Embryonic facial prominence (tissue), 1 donor: ENCODE measurements around the gene SLC22A31.
"Not testable (repeated sequence)": the region's sequence is repeated elsewhere in the genome, so short reads cannot be mapped to it uniquely, and the experiment has no call there.

Experiments used
- DNase-seq: peaks from one replicate; pipeline ENCODE4 v3.0.0-alpha.2; 2016; ENCODE audit errors: extremely low spot score

Gene SLC22A31

DNA sequence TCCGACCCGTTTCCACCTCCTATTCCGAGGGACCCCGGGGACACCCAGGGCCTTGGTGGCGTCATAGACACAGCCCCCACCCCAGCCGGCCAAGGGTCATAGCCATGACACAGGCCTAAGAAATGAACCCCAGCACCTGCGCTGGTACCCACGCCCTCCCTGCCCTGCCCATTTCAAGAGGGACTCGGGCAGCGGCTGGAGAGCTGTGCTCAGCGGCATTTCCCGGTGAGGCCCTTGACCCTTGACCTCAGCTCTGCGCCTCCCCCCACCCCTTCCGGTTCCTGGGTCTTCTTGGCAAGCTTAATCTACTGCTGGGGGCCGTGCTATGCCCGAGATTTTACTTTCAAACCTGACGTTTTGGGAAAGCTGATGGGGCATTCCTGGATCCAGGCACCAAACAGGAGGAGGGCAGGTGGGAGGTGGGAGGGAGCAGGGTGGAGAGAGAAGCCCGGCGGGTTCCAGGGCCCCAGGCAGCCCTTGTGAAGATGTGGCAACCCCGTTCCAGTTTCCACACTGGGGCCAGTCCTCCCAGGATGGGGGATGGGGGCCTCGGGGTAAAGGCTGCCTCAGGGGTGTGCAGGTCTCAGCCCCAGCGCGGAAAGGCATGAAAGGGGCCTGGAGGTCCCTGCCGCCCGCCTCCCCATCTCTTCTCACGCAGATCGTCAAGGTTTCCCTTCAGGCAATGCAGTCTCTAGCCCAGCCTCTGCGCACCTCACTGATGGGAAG lies at the start of gene SLC22A31:
SLC22A31 (minus strand) TSS at position 414 of the 726 bp plus-strand sequence; CDS start at position 378, 36 bp downstream.
- DNase-seq: no peak

DNA sequence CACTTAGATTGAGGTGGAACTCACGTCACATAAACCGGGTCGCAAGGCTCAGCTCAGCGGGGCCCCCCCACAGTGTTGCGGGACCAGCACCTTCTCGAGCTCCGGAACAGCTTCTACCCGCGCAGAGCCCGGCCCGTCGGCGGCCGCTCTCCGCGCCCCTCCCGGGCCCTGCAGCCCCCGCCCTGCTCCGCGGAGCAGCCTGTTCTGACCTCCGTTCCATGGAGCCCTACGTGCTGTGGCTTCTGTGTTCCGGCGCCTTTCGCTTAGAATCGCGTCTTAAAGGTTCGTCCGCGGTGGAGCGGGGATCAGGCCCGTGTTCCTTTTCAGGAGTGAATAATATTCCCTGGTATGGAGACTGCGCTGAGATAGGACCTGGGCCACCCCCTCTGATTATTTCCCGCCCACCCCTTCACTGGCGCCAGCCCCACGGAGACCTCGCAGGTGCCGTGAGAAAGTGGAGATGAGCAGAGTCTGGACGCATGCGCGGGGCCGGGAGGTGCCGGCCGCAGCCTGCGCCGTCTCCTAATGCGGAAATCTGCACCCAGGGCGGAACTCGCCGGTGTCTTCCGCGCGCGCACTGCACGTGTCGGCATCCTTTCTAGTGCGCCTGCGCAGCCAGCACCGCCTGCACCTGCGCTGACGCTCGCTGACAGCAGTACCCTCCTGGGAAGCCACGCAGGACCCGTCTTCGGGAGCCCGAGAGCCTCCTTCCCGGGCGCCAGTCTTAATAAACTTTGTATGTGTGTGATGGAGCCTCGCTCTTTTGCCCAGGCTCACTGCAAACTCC lies 48.1 kb upstream of the SLC22A31 start:
- DNase-seq: no peak

DNA sequence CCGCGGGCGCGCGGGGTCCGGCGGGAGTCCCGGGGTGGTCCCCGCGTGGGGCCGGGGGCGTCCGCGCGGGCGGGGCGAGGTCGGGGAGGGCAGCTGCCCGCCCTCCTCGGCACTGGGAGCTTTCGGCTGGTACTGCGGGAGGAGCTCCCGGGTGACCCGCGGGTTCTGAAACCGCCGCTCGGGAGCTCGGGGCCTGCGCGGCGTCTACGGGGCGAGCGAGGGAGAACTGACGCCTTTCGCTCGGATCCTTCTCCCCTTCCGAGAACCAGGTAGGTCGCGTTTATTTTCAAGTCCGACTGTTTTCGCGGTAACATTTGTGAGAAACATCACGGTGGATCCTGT lies 47.4 kb upstream of the SLC22A31 start:
- not testable (repeated sequence) for DNase-seq

DNA sequence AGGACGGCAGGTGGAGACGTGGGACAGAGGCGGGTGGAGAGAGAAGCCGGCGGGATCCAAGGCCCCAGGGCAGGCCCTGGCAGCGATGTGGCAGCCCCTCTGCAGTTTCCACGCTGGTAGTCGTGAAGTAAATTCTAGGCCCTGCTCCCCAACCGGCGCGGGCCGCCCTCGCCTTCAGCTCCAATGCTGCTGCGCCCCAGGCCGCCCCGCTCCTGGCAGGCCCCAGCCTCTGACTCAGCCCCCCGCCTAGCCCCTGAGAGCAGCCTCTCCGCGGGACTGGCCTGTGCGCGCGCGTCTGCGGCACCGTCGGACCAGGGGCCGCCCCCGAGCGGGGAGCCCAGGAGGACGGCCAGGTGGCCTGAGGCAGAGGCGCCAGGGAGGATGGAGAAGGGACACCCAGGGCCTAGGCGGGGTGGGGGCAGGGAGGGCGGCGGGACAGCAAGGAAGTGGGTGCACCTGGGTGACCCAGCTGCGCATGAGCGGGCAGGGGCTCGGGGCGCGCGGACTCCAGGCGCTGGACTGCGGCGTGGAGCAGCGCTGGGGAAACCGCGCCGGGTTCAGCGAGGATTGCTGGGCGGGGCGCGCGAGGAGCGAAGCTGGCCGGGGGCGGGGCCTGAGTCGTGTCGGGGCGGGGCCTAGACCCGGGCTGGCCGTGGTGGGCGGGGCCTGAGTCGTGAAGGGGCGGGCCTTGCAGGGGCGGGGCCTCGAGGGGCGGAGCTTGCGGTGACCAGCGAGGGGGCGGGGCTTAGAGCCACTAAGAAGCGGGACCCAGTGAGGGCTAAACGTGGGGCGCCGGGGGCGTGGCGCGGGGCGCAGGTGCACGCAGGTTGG lies 46.8 kb upstream of the SLC22A31 start:
- DNase-seq: peak; percentile 52

DNA sequence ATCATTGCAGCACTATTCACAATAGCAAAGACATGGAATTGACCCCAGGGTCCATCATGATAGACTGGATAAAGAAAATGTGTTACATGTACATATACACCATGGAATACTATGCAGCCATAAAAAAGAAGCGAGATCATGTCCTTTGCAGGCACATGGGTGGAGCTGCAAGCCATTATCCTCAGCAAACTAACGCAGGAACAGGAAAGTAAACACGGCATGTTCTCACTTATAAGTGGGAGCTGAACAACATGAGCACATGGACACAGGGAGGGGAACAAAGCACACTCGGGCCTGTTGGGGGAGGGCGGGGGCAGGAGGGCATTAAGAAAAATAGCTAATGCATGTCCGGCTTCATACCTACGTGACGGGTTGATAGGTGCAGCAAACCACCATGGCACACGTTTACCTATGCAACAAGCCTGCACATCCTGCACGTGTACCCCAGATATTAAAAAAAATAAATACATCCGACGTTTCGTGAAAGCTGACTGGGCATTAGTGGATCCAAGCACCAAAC lies 46.1 kb upstream of the SLC22A31 start:
- DNase-seq: no peak

DNA sequence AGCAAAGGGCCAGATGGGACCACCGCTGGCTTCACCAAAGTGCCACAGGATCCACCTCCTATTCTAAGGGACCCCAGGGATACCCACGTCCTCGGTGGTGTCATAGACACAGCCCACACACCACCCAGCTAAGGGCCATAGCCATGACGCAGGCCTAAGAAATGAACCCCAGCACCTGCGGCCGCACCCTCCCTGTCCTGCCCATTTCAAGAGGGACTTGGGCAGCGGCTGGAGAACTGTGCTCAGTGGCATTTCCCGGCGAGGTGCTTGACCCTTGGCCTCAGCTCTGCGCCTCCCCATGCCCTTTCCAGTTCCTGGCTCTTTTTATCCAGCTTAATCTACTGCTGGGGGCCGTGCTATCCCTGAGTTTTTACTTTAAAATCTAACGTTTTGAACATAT lies 44.4 kb upstream of the SLC22A31 start:
- no peak for DNase-seq

DNA sequence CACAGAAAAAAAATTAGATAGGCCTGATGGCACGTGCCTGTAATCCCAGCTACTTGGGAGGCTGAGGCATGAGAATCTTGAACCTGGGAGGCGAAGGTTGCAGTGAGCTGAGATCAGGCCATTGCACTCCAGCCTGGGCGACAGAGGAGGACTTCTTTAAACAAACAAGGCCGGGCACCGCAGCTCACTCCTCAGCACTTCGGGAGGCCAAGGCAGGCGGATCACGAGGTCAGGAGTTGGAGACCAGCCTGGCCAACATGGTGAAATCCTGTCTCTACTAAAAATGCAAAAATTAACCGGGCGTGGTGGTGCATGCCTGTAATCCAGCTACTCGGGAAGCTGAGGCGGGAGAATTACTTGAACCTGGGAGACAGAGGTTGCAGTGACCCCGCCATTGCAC lies 43.9 kb upstream of the SLC22A31 start:
- not testable (repeated sequence) for DNase-seq

DNA sequence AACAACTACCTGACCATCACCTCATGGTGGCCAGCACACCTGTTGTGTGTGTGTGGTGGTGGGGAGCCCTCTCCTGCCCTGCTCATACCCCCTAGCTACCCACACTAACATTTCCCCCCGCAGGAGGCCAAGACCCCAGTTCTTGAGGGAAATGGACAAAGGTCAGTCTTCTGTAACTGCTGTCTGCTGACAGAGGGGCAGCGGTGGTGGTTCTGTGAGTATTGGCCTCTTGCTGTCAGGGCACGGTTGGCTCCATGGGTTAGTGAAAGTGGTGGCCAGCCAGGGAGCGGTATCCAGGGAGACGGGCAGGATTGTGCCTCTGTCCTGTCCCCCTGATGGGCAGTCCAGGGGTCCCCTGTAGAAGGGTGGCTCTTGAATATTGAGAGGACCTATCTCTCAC lies 43.3 kb upstream of the SLC22A31 start:
- DNase-seq: no peak

DNA sequence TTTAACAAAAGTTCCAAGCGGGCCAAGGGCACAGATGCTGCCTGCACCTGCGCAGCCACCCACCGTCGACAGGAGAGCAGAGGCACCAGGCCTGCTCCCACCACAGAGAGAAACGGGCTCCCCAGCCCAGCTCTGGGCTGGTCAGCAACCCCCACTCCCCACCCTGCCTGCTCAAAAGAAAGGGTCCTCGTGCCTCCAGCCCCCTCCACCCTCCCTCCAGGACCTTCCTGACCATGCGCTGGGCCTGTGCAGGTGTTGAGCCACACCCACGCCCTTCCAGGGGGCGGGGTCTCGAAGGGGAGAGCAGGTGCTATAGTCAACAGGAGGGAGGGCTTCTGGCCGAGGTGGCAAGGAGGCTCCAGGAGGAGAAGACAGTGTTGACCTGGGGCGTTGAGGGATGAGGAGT lies 42.5 kb upstream of the SLC22A31 start:
- no peak for DNase-seq

DNA sequence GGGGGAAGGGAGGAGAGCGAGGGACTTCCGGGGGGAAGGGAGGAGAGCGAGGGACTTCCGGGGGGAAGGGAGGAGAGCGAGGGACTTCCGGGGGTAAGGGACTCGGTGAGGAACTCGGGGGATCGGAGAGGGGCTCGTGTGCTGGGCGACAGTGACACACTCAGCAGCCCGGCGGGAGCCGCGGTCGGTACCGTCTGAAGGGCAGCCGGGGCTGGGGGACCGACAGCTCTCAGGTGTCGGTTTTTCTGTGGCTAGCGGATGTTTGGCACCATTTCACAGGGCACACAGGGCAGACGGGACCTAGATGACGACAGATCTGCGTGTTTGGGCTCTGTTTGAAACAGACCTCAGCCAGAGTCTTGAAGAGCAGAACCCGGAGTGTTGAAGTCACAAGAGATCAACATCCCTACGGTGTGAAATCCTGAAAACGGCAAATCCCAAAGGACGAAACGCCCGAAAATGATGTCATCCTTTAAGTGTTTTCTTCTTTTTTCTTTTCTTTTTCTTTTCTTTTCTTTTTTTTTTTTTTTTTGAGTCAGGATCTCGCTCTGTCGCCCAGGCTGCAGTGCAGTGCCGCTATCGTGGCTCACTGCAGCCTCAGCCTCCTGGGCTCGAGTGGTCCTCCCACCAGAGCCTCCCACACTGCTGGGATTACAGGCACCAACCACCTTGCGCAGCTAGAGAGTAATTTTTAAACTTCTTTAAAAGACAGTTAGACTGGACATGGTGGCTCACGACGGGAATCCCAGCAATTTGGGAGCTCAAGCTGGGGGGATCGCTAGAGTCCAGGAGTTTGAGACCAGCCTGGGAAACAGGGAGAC lies 41.1 kb upstream of the SLC22A31 start:
- DNase-seq: peak; percentile 60

DNA sequence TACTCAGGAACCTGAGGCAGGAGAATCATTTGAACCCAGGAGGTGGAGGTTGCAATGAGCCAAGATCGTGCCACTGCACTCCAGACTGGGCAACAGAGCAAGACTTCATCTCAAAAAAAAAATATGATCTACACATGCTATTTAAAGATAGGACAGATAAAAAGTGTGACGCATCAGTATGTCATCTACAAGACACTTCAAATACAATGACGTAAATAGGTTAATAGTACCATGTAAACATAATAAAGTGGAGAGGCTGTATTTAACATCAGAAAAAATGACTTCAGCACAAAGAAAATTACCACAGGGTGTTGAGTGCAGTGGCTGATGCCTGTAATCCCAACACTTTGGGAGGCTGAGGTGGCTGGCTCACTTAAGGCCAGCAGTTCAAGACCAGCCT lies 37.4 kb upstream of the SLC22A31 start:
- no peak for DNase-seq

DNA sequence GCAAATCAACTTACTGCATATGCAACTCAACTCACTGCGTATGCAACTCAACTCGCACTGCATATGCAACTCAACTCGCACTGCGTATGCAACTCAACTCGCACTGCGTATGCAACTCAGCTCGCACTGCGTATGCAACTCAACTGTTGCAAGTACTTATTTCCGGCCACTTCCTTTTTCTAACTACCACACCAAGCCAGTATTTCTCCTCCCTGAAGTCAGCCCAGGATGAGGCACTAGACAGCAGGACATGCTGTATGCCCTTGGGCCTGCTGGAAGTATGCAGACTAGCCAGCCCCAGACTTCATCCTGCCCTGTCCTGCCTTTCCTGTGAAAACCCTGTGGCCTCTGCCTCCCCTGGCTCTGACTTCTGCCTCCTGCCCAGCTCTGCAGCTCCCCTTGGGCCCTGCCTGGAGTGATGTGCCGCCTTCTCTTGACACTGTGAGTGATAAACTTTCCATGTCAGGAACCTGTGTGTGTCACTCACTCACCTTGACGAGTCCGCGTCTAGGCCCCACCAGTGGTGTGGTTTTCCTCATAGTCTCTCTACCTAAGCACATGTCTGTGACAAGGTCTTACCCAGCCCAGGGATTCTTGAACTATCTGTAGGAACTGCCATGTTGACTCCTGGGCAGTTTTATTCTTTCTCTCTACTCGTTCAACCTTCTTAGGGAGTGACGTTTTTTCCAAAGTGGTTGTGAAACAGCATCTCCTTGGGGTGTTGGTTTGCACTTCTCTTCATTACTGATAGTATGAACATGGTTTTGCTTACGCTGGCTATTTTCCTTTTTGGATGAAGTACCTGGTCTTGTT lies 33.5 kb upstream of the SLC22A31 start:
- DNase-seq: no peak

DNA sequence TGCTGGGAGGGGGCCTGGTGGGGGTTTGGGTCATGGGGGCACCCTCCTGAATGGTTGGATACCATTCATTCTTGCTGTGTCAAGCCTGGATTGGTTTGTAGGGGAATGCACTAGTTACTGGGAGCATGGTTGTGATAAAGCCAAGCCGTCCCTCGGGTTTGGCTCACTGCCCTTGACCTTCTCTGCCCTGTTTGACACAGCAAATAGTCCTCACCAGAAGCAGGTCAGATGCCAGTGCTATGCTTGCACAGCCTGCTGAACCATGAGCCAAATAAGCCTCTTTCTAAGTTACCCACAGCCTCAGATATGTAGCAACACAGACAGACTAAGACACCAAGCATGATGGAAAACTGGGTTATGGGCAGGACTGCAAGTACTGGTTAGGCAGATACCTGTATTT lies 31.8 kb upstream of the SLC22A31 start:
- DNase-seq: no peak

DNA sequence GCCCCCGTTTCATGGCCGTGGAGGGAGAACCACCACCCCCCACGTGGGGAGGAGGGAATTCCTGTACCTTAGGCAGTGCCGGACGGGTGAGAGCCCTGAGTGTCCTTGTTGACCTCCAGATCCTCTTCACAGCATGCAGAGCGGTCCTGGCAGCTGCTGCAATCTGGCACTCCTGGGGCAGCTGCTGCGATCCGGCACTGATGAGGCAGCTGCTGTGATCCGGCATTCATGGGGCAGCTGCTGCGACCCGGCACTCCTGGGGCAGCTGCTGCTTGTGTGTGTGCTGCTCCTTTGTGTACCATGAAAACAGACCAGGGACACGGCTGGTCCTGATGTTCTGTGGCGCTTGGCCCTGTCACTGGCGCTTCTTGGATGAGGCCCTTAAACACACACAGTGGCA lies 29.9 kb upstream of the SLC22A31 start:
- no peak for DNase-seq

DNA sequence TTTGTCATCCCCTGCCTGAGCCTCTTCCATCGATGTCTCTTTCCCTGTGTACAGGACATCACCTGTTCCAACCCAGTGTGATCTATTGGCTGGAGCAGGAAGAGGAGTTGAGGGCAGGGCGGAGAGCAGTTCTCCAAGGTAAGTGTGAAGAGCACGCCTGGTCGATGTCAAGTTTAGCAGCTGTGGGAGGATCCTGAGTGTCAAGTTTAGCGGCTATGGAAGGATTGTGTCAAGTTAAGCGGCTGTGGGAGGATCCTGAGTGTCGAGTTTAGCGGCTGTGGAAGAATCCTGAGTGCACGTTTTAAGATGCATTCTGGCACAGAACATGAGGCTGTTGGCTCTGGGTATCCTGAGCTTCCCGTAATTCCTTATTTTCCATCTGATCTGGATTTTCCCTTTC lies 24.3 kb upstream of the SLC22A31 start:
- DNase-seq: no peak

DNA sequence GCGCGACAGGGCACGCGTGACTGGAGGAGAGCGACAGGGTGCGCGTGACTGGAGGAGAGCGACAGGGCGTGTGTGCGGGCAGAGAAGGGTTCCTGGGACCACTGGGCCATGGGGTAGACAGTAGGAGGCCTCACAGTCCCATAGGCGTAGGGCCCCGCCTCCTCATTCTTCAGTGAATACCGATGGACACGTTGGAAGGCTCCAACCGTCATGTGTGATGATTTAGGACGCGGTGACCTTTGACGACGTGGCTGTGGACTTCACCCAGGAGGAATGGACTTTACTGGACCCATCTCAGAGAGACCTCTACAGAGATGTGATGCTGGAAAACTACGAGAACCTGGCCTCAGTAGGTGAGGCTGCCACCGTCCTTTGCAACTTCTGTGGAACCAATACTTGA lies 22.6 kb upstream of the SLC22A31 start:
- DNase-seq: no peak

DNA sequence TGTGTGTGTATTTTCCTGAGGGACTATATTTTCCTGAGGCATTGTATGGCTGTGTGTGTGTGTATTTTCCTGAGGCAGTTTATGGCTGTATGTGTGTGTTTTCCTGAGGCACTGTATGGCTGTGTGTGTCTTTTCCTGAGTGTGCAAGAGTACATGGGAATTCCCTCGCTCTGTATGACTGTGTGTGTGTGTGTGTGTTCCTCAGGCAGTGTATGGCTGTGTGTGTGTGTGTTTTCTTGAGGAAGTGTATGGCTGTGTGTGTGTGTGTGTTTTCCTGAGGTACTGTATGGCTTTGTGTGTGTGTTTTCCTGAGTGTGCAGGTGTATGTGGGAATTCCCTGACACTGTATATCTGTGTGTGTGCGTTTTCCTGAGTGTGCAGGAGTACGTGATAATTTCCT lies 21.3 kb upstream of the SLC22A31 start:
- DNase-seq: no peak

DNA sequence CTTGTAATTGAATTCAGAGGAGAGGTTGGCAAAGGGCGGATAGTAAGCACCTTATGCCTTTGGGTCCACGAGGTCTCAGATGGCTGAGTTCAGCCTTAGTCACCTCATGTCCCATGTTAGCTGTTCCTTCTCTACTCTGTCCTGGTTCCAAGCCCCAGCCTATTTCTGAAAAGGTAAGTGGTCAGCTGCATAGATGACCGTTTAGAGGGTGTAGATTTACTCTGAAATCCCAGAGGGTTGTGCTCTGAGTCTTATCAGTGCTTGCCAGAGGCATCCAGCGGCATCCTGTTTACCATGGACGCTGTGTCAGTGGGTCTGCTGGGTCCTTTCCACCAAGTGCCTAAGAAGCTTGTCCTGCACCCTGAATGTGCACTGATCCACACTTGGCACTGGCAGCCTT lies 19.0 kb upstream of the SLC22A31 start:
- DNase-seq: no peak

DNA sequence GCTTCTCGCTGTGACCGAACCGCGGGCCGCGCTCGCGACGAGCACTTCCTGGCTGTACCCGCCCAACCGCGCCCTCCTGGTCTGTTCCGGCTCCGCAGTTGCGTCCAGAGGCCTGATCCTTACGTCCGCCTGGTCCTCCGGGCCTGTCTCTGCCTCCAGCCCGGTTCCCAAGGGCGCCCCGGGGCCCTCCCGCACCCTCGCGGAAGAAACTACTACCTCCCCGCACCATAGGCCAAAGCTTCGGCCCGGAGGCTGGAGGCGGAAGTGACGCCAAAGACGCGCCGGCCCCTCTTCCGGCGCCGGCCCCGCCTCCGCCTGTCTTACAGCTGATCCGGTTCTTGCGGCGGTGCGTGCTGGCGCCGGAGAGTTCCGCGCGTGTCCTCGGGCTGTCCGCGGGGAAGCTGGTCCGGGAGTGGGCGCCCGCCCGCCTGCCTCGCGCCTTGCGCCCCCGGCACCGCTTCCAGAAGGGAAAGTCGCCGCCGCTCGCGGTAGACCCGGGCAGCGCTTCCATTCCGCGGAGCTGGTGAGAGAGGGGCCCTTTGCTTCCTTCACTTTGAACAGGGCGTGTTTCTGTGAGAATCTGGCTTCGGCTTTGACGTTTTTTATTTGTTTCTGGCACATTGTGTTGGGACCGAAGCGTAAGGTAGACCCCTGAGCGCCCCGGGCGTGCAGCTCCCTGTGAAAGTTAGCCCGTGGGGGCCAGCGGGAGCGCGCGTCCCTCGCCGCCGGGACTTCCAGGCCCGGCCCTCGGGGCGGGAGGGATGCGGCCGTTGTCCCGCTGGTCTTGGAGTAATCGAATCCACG lies 17.3 kb upstream of the SLC22A31 start, which contains the start of gene ZNF778:
ZNF778 (plus strand) TSS at position 316 of the 804 bp plus-strand sequence. CDS start 3,425 bp downstream, outside the sequence.
- peak; percentile 65 for DNase-seq

DNA sequence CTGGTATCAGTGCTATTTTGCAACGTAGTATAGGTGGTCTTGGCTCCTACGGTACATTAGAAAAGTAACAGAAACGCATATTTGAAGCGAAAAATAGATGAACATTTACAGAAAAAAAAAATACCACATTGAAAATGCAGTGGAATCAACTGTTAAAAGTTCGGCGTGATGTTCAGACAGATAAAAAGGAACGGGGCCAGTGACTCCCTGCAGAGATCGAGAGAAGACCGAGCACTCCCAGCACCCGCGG lies 16.7 kb upstream of the SLC22A31 start:
- DNase-seq: no peak
